Cerebellar nuclear complex (tissue), 1 donor: Measurements from ENCODE around the gene RPGRIP1.
A peak's percentile ranks its signal among the peaks of the same experiment; 100 is the strongest.
"Not testable (repeated sequence)": the region's sequence is repeated elsewhere in the genome, so short reads cannot be mapped to it uniquely, and the experiment has no call there.

Experiments used
- DNase-seq, 2 experiments: peaks; one replicate each; lab custom pipeline; 2025; lab: John Stamatoyannopoulos, UW

Gene RPGRIP1

DNA sequence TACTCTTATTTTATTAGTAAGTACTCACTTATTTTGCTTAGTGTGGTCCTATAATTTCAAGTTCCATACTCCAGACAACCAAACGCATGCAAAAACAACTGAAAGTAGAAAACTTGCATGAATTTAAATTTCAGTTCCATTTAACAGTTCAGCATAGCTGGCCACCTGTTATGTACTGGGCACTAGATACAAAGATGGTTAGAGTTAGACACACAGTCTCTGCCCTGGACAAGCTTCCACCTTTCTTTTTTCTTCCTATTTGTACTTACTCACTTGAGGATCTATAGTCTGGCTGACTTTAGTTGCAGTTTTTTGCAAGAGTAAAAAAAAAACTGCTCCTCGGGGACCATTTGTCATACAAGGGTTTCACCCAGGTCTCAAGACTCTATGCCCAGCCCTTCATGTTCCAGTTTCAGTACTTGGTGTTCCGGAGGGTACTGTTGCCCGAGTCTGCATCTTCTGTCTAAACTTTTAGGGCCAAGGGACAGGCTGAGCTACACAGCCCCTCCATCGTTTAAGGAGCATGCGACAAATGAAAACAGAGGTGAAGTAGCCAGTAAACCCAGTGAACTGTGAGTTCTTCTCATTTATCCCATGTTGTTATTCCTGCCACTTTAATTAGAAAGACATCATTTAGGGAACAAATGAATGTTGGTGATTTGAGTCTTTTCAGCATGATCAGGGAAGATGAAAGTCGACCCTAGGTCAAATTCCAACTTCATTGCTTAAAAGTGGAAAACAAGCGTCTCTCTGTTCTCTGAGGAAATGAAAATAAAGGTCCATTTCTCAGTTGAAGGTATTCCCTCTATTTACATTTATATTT, 22.3 kb downstream of the RPGRIP1 start:
- DNase-seq = no peak

DNA sequence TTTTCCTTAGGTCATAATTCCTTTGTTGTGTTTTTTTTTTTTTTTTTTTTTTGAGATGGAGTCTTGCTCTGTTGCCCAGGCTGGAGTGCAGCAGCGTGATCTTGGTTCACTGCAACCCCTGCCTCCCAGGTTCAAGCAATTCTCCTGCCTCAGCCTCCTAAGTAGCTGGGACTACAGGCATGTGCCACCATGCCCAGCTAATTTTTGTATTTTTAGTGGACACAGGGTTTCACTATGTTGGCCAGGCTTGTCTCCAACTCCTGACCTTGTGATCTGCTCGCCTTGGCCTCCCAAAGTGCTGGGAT, 22.9 kb downstream of the RPGRIP1 start:
- DNase-seq = not testable (repeated sequence)

DNA sequence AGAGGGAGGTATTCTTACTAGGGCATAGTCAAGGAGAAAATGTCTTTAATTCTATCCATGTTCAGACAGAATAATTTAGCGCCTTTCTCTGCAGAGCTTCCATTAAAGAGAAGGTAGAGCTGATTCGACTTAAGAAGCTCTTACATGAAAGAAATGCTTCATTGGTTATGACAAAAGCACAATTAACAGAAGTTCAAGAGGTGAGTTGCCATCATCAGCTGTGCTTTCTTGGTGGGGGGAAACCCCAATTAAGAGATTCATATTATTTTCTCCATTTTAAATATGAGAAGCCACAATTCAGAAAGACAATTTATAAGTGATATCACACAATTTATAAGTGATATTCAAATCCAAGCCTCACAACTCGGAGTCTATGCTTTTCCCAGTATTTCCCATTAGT, 27.8 kb downstream of the RPGRIP1 start:
- no peak for DNase-seq

DNA sequence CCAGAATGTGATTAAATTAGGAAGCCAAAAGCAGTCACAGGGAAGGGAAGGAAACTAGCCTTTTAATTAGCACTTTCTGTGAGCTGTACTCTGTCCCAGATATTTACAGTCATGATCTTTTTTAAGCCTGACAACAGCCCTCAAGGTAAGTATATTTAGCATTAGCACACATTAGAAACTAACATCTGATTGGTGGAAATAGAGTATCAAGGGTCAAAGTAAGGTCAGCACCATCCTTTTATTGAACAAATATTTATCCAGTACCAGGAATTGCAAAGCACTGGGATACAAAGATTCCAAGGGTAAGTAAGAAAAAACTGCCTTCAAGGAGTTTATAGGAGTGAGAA, 28.2 kb downstream of the RPGRIP1 start:
- DNase-seq = no peak

DNA sequence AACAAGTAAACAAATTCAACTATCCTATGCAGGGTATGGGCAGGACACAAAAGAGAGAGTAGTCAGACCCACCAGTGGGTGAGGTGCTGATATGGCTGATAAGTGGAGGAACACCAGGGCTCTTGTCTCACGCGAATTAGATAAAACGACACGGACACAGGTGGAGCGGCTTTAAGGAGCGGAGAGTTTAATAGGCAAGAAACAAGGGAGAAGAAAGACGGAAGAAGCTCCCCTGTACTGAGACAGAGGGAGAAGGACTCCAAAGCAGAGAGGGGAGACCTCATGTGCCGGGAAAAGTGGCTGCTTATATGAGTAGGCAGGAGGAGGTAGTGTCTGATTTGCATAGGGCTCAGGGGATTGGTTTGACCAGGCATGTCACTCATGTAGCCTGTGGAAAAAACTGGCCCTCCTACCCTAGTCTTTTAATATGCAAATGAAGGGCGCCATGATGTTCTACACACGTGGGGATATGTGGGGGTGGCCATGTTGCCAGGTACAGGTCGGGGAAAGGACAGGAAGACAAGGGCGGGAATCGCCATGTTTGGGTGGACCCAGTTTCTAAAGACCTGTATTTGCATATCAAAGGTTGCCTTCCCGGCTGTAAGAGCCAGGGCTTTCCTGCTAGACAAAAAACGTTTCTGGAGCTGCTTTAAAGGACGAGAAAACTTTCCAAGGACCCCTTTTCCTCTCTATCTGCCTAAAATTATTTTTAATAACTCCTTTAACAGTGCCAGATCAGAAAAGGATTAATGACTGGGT, 28.8 kb downstream of the RPGRIP1 start:
- peak; percentile 28 to 48 for DNase-seq

DNA sequence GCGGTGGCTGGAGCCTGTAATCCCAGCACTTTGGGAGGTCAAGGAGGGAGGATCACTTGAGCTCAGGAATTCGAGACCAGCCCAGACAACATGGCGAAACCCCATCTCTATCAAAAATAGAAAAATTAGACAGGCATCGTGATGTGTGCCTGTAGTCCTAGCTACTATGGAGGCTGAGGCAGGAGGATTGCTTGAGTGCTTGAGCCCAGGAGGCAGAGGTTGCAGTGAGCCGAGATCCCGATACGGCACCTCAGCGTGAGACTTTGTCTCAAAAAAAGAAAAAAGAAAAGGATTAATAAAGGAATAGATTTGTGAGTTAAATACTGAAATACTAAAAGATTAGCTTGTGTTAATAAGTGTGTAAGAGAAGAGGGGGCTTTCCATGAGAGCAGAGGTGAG, 29.4 kb downstream of the RPGRIP1 start:
- DNase-seq = no peak

DNA sequence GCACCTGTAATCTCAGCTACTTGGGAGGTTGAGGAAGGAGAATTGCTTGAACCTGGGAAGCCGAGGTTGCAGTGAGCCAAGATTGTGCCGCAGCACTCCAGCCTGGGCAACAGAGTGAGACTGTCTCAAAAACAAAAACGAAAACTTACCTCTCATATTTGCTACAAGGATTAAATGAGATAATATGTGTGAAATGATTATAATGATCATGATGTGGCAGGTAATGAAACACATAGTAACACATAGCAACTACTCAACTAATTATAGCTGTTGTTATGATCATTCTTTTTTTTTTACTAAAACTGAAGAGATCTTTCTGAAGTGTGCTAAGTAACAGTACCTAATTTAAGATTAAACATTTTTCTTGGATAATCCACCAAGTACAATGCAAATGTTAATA, 30.1 kb downstream of the RPGRIP1 start:
- no peak for DNase-seq

DNA sequence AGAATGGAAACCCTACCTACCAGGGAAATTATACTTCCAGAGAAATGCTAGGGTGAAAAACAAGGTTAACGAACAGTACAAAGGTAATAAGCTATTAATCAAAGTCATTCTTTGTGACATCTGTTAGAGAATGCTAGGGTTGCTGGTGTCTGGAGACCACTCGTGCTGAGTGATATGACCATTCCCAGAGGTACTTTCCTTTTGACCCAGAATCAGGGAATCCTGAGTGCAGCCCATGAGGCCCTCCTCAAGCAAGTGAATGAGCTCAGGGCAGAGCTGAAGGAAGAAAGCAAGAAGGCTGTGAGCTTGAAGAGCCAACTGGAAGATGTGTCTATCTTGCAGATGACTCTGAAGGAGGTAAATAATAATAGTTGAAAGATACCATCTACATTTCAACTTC, 31.7 kb downstream of the RPGRIP1 start:
- no peak for DNase-seq

DNA sequence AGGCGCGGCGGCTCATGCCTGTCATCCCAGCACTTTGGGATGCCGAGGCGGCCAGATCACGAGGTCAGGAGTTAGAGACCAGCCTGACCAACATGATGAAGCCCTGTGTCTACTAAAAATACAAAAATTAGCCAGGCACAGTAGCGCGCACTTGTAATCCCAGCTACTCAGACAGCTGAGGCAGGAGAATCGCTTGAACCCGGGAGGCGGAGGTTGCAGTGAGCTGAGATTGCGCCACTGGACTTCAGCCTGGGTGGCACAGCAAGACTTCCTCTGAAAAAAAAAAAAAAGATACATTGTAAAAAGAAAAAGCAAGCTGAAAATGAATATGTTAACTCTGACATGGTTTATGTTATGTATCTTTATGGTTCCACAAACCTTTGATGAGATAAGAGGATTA, 33.6 kb downstream of the RPGRIP1 start:
- DNase-seq = no peak

DNA sequence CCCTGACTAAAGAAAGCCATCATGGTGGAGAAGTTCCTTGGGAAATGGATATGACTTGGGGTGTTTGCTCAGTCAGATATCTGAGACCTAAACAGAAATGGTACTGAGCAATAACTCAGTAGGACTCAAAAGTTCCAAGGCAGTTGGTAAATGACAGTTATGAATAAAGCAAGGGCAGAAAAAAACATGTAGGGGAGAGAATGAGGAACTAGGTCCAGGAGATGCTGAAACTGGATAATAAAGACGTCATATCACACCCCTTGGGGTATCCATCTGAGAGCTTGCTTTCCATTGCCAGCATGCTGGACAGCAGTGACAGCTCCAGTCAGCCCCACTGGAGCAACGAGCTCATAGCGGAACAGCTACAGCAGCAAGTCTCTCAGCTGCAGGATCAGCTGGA, 37.5 kb downstream of the RPGRIP1 start:
- DNase-seq = no peak

DNA sequence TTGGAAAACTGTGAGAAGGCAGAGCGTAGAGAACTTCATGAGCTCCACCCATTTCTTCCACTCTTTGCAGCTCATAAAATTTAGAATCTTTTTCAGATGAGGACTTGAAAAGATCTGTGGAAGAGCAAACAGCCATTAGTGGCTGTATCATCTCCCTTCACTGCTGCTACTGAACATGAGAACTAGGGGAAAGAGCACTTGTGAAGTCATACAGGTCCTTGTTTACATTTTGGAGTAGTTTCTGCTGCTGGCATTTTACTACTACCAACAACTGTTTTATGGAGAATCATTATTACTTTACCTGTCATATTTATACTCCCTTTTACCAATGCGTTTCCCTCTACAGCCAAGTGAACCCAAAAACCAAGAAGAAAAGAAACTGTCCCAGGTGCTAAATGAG, 41.0 kb downstream of the RPGRIP1 start:
- no peak for DNase-seq

DNA sequence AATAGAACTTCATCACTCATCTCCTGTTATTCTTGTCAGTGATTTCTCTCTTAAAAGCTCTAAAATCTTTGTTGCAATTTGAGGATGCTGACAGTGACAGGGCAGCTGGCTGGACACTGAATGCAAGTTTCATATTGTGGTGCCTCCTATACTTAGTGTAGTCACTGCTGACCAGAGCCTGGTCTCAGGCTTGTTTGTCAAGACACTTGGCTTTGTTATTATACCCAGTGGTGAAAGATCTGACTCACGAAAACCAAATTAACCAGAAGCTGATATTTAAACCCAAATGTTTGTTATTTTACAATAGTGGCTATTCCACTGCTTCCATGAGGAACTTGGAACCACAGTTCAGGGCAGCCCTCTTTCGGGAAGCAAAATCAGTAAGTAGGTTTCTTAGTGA, 42.8 kb downstream of the RPGRIP1 start:
- no peak for DNase-seq

DNA sequence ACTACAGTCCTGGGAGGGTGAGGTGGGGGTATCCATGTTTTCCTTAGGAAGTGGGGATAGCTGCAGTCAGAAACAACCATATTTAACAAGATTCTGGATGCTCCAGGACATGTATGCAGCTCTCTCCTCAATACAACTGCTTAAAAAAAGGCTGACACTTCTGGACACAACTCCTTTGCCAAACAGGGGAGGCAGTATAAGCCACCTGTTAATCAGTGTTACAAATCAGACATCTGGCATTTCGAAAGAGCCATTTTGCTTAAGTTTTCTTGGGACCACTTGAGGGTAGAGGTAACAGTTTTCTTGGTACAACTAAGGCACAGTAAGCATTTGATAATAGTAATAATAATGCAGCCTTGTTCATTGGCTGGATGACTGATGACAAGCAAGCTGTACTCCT, 47.1 kb downstream of the RPGRIP1 start:
- DNase-seq = no peak
